Measurements from ENCODE around the gene IFFO2. TPM values are rescaled to one million over a fixed set of nuclear protein-coding genes. Genes with fewer than 3 reads are reported as not detected.

IFFO2 gene
- total and polyA plus RNA-seq, 4 donors: 0.88 to 7.4 (median 3.0) TPM

DNA sequence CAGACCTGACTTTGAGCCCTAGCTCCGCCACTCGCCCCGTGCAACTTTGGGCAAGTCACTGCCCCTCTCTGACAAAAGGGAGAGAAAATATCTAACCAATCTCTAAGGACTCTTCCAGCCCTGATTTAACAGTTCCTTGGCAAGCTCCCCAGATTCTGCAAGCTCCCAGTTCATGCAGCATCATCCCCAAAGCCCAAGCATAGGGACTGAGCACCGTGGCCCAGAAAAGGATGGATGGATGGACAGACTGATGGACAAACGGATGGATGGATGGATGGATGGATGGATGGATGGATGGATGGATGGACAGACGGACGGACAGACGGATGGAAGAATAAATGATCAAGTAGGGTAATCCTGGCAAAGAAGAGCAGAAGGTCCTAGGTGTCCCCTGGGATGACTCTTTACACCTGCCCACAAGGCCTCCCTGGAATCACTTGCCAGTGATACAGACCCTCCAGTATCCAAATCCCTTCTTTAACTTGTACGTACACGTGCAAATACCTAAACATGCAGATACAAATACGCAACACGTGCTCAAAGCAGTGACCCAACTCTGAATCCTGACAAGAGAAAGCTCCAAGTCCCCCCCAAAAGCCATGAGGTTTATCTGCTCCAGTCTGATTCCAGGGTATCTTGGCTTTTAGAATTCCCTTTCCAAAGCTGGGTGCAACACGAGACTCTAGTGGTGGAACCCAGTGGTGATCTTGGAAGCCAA is 16.0 kb downstream of the IFFO2 start:
- Histone ChIP-seq H3K36me3 (ENCODE audit: control insufficient read depth in 4 of 4, insufficient read depth in 3 of 4, low read depth in 1 of 4, low read length in 3 of 4) (no peaks in the 10 kb centered on the region), H3K27me3 (ENCODE audit: control insufficient read depth in 4 of 4, insufficient read depth in 4 of 4, low read length in 3 of 4) (no peaks in the 10 kb centered on the region), H3K4me3 (ENCODE audit: low read depth in 1 of 3, low read length in 3 of 3) (no peak overlapping the region), H3K27ac (ENCODE audit: low read depth in 1 of 2, low read length in 2 of 2) (no peak overlapping the region), H3K9ac (ENCODE audit: low read depth in 1 of 2, low read length in 2 of 2) (no peak overlapping the region), H3K9me3 (ENCODE audit: control insufficient read depth in 4 of 4, low read length in 3 of 4) (no peaks in the 10 kb centered on the region), H3K4me1 (ENCODE audit: control insufficient read depth in 4 of 4, insufficient read depth in 4 of 4, low read length in 3 of 4) (peaks cover 5 to 19% (median 9%) of the 10 kb centered on the region in 4 donors)
- WGBS: 94% methylated on average over 13 of the region's 13 CpGs
- no peak for DNase-seq (ENCODE audit: low spot score)
- TF ChIP-seq YY1 (IDR thresholded peaks at IDR 0.05) (no peak), EGR1 (IDR thresholded peaks at IDR 0.05; ENCODE audit: low read depth in 2 of 2) (no peak), HNF4A (conservative IDR thresholded peaks at IDR 0.05) (no peak), RXRA (IDR thresholded peaks at IDR 0.05) (no peak), JUND (IDR thresholded peaks at IDR 0.05) (no peak), FOXA2 (IDR thresholded peaks at IDR 0.05) (no peak), MAX (IDR thresholded peaks at IDR 0.05) (no peak)

- DNase-seq (ENCODE audit: low spot score): no peak
- TF ChIP-seq FOXA1 (IDR thresholded peaks at IDR 0.05) (no peak), JUND (IDR thresholded peaks at IDR 0.05) (no peak), NR2F2 (IDR thresholded peaks at IDR 0.05) (no peak), GABPA (IDR thresholded peaks at IDR 0.05 in 1 of 2, conservative IDR thresholded peaks at IDR 0.05 in 1 of 2) (no peak), YY1 (IDR thresholded peaks at IDR 0.05) (no peak), CTCF (IDR thresholded peaks at IDR 0.05; ENCODE audit: low read depth, low read length, missing input control) (no peak), HNF4G (IDR thresholded peaks at IDR 0.05) (no peak), RAD21 (IDR thresholded peaks at IDR 0.05) (no peak), RXRA (IDR thresholded peaks at IDR 0.05) (no peak), EGR1 (IDR thresholded peaks at IDR 0.05; ENCODE audit: low read depth in 2 of 2) (no peak), SP1 (IDR thresholded peaks at IDR 0.05) (no peak), MAX (IDR thresholded peaks at IDR 0.05) (no peak), HNF4A (conservative IDR thresholded peaks at IDR 0.05) (no peak), TAF1 (conservative IDR thresholded peaks at IDR 0.05) (no peak), FOXA2 (IDR thresholded peaks at IDR 0.05) (no peak)
- TF ChIP-seq, protein P1, sequence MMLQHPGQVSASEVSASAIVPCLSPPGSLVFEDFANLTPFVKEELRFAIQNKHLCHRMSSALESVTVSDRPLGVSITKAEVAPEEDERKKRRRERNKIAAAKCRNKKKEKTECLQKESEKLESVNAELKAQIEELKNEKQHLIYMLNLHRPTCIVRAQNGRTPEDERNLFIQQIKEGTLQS (IDR thresholded peaks at IDR 0.05): no peak
- TF ChIP-seq, protein P2, sequence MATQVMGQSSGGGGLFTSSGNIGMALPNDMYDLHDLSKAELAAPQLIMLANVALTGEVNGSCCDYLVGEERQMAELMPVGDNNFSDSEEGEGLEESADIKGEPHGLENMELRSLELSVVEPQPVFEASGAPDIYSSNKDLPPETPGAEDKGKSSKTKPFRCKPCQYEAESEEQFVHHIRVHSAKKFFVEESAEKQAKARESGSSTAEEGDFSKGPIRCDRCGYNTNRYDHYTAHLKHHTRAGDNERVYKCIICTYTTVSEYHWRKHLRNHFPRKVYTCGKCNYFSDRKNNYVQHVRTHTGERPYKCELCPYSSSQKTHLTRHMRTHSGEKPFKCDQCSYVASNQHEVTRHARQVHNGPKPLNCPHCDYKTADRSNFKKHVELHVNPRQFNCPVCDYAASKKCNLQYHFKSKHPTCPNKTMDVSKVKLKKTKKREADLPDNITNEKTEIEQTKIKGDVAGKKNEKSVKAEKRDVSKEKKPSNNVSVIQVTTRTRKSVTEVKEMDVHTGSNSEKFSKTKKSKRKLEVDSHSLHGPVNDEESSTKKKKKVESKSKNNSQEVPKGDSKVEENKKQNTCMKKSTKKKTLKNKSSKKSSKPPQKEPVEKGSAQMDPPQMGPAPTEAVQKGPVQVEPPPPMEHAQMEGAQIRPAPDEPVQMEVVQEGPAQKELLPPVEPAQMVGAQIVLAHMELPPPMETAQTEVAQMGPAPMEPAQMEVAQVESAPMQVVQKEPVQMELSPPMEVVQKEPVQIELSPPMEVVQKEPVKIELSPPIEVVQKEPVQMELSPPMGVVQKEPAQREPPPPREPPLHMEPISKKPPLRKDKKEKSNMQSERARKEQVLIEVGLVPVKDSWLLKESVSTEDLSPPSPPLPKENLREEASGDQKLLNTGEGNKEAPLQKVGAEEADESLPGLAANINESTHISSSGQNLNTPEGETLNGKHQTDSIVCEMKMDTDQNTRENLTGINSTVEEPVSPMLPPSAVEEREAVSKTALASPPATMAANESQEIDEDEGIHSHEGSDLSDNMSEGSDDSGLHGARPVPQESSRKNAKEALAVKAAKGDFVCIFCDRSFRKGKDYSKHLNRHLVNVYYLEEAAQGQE (IDR thresholded peaks at IDR 0.05): no peak
- peaks cover 5 to 13% (median 8%) of the 10 kb centered on the region in 4 donors for H3K4me1 ChIP-seq (ENCODE audit: control insufficient read depth in 4 of 4, insufficient read depth in 4 of 4, low read length in 3 of 4)
- H3K27me3 ChIP-seq (ENCODE audit: control insufficient read depth in 4 of 4, insufficient read depth in 4 of 4, low read length in 3 of 4): no peaks in the 10 kb centered on the region
- WGBS: 87% methylated on average over 7 of the region's 7 CpGs
- no peak overlapping the region for H3K9ac ChIP-seq (ENCODE audit: low read depth in 1 of 2, low read length in 2 of 2)
- H3K27ac ChIP-seq (ENCODE audit: low read depth in 1 of 2, low read length in 2 of 2): no peak overlapping the region
- H3K9me3 ChIP-seq (ENCODE audit: control insufficient read depth in 4 of 4, low read length in 3 of 4): no peaks in the 10 kb centered on the region
- H3K4me3 ChIP-seq (ENCODE audit: low read depth in 1 of 3, low read length in 3 of 3): no peak overlapping the region
- H3K36me3 ChIP-seq (ENCODE audit: control insufficient read depth in 4 of 4, insufficient read depth in 3 of 4, low read depth in 1 of 4, low read length in 3 of 4): no peaks in the 10 kb centered on the region
These were observed 16.8 kb downstream of the IFFO2 start for GRCh38 chr1:18939398-18940302.

Measured in liver (tissue), 9 donors.